Progenitor cell of endocrine pancreas (in vitro differentiated cells): ENCODE data around the gene GFM1. TPM values are rescaled to one million over a fixed set of nuclear protein-coding genes. Genes with fewer than 3 reads are reported as not detected.
A peak's percentile ranks its signal among the peaks of the same experiment; 100 is the strongest.

Experiments used
- DNase-seq: peaks from one replicate; pipeline ENCODE4 v3.0.0; 2021; ENCODE audit warnings: low spot score; ENCODE audit not compliant: unreplicated experiment
- H3K27ac Mint-ChIP-seq: 2 replicates; pipeline ENCODE4 v1.8.0; 2021; ENCODE audit warnings: mild to moderate bottlenecking, moderate library complexity, mixed read lengths
- H3K27me3 Mint-ChIP-seq: 2 replicates; pipeline ENCODE4 v1.8.0; 2021; ENCODE audit warnings: mixed read lengths
- H3K36me3 Mint-ChIP-seq: 2 replicates; pipeline ENCODE4 v1.8.0; 2022; ENCODE audit warnings: mixed read lengths; ENCODE audit not compliant: insufficient read depth
- H3K4me1 Mint-ChIP-seq: 2 replicates; pipeline ENCODE4 v1.8.0; 2021; ENCODE audit warnings: low read depth, mixed read lengths
- H3K4me3 Mint-ChIP-seq: 2 replicates; pipeline ENCODE4 v1.8.0; 2021; ENCODE audit warnings: low read depth, mild to moderate bottlenecking, moderate library complexity, mixed read lengths
- H3K9me3 Mint-ChIP-seq: 2 replicates; pipeline ENCODE4 v1.8.0; 2021; ENCODE audit warnings: low read depth, mixed read lengths
- total RNA-seq: library from RNA; stranded (reverse); gene quantifications from 2 replicates; pipeline ENCODE4 v1.2.1, GENCODE V29; 2021
- TF ChIP-seq, protein P1 (sequence below): fragments of 200-600 bp; sonication (generic); IDR thresholded peaks from one replicate; pipeline ENCODE4 v1.5.0; 2021; ENCODE audit warnings: antibody characterized with exemption, mild to moderate bottlenecking; ENCODE audit not compliant: unreplicated experiment

GFM1 gene
- total RNA-seq, 1 donor from 2014 or later: 33.2 TPM

DNA sequence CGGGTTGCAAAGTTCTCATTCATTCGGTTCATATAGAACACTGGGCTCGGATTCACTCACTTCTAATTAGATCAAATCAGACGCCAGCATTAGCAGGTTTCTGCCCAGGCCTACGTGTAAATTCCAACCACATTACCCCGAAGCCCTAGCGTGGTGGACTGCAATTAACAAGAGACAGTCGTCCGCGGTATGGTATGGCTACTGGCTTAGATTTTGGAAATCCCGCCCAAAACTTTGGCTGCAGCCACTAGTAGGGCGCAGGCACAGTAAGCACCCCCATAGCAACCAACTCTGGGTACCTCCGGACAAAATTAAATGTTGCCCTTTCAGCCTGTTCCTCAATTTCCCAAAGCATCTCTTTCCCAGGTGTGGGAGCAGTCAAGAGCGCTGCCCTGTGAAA, 87.2 kb downstream of the GFM1 start:
- DNase-seq: no peak
- H3K36me3 Mint-ChIP-seq: peaks cover 7% of the 10 kb centered on the region
- H3K4me1 Mint-ChIP-seq: peaks cover 3% of the 10 kb centered on the region
- H3K9me3 Mint-ChIP-seq: peaks cover 7% of the 10 kb centered on the region
- TF ChIP-seq, protein P1, sequence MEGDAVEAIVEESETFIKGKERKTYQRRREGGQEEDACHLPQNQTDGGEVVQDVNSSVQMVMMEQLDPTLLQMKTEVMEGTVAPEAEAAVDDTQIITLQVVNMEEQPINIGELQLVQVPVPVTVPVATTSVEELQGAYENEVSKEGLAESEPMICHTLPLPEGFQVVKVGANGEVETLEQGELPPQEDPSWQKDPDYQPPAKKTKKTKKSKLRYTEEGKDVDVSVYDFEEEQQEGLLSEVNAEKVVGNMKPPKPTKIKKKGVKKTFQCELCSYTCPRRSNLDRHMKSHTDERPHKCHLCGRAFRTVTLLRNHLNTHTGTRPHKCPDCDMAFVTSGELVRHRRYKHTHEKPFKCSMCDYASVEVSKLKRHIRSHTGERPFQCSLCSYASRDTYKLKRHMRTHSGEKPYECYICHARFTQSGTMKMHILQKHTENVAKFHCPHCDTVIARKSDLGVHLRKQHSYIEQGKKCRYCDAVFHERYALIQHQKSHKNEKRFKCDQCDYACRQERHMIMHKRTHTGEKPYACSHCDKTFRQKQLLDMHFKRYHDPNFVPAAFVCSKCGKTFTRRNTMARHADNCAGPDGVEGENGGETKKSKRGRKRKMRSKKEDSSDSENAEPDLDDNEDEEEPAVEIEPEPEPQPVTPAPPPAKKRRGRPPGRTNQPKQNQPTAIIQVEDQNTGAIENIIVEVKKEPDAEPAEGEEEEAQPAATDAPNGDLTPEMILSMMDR: no peak
- H3K27me3 Mint-ChIP-seq: no peaks in the 10 kb centered on the region
- H3K27ac Mint-ChIP-seq: peak overlapping the region; percentile 59
- H3K4me3 Mint-ChIP-seq: peak overlapping the region; percentile 71

DNA sequence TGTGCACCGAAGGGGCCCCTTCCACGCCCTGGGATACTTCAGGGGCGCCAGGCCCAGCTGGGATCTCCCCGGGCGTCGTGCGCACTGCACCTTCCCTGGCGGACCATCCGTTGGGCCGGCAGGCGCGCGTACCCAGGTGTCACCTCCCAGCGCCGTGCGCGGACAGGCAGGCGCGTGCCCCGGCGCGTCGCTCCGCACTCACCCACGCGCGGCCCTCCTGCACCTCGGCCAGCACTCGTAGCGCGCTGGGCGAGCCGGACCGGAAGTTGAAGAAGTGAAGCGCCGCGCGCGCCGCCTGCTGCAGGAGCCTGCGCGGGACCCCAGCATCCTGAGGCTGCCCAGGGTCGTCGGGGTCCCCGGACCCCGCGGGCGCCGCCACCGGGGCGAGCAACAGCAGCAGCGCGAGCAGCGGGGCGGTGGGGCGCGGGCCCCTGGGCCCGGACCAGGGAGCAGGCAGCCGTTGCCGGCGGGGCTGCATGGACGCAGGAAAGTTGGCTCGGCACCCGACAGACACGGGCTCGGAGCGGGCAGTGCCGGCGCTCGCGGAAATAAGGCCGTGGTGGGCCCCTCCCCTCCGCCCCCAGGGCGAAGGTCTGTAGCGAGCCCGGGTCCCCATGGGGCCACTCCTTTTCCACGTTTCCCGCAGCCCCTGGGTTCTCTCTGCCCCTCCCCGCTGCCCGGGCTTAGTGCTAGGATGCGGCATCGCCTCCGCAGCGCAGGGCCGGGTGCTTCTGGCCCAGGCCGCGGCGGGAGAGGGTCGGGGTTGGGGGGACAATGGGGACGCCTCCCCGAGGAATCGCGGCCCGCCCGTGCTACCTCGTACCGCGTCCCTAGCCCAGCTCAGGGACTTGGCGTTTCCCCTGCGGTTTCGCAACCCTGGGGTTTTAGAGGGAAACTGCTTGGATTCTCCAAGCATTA, 87.9 kb downstream of the GFM1 start, which contains the start of gene RARRES1:
Gene RARRES1 (minus strand): TSS at position 520 of the 918 bp plus-strand sequence. CDS start 42 bp downstream, at position 478.
- H3K27ac Mint-ChIP-seq: peak within 1 kb of the TSS; percentile 59
- TF ChIP-seq, protein P1: peak; percentile 21

DNA sequence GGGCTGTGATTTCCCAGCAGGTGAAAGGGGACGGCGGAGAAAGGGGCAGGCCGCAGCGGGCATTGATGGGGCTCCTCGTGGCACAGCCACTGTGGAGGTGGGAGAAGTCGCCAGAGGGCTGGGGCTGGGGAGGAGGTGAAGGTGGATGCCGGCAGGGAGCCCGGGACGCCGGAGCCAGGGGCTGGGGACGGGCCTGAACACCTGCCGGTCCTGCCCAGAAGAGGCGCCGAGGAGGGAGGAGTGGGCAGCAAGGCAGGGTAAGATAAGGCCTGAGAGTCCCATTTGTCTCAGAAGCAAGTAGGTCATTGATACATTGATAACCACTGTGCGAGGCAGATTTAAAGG, 88.5 kb downstream of the GFM1 start:
- Mint-ChIP-seq H3K9me3 (peaks cover 7% of the 10 kb centered on the region), H3K27ac (peak overlapping the region; percentile 49), H3K4me1 (peaks cover 3% of the 10 kb centered on the region), H3K4me3 (peak overlapping the region; percentile 68), H3K27me3 (no peaks in the 10 kb centered on the region), H3K36me3 (peaks cover 8% of the 10 kb centered on the region)
- TF ChIP-seq, protein P1: no peak
- DNase-seq: no peak

More for the DNA sequence above, 87.9 kb downstream of the GFM1 start, which contains the start of gene RARRES1:
- peaks cover 7% of the 10 kb centered on the region for H3K9me3 Mint-ChIP-seq
- H3K4me3 Mint-ChIP-seq: peak within 1 kb of the TSS; percentile 71
- peaks cover 7% of the 10 kb centered on the region for H3K36me3 Mint-ChIP-seq
- no peaks in the 10 kb centered on the region for H3K27me3 Mint-ChIP-seq
- DNase-seq: peak; percentile 51
- H3K4me1 Mint-ChIP-seq: peaks cover 3% of the 10 kb centered on the region

DNA sequence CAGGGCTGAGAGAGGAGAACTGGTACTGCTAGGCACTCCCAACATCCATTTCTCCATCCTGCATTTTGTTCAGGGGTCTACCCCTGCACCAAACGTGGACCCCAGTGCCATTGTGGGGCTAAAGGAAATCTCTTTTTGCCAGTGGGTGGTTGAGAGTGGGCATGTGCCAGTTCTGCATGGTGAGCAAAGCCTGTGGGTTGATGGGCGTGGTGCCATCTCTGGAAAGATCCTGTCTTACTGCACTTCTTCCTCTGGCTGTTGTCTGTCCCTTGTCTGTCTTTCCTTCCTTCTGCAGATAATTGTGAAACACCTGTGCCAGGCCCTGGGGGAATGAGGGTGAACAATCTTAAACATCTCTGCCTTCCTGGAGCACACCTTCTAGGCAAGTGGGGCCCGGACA, 89.3 kb downstream of the GFM1 start:
- Mint-ChIP-seq H3K4me1 (peaks cover 3% of the 10 kb centered on the region), H3K9me3 (peaks cover 7% of the 10 kb centered on the region), H3K27me3 (no peaks in the 10 kb centered on the region), H3K36me3 (peaks cover 9% of the 10 kb centered on the region), H3K4me3 (peak overlapping the region; percentile 22), H3K27ac (no peak overlapping the region)
- TF ChIP-seq, protein P1: no peak
- no peak for DNase-seq

DNA sequence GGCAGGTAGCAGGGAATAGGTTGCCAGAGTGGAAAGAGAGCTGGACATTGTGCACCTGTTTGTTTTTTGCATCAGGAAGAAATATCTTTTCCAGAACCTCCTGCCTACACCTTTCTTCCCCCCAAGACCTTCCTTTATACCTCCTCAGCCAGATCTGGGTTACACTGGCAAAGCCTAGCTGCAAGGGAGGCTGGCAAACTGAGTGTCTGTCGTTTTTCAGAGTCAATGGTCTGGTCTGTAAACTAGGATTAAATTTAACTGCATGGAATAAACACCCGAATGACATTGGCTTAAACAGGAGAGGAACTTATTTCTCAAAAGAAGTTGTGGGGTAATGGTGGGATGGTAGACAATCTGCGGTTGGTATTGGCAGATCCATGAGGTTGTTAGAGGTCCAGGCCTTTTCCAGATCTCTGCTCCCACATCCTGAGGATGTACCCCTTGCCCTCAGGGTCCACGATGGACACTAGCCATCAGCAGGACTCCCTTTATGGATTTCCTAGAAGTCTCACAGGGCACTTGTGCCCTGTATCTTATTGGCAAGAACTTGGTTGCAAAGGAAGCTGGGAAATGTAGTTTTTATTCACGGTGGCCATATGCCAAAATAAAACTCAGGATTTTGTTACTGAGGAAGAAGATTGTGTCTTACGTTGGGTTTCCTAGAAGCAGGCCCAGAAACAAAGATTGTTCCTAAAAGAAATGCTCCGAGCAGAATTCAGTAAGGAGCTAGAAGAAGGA, 91.1 kb downstream of the GFM1 start:
- H3K36me3 Mint-ChIP-seq: peaks cover 9% of the 10 kb centered on the region
- H3K27me3 Mint-ChIP-seq: no peaks in the 10 kb centered on the region
- H3K9me3 Mint-ChIP-seq: peaks cover 7% of the 10 kb centered on the region
- peaks cover 3% of the 10 kb centered on the region for H3K4me1 Mint-ChIP-seq
- no peak overlapping the region for H3K27ac Mint-ChIP-seq
- no peak for DNase-seq
- TF ChIP-seq, protein P1: no peak
- H3K4me3 Mint-ChIP-seq: no peak overlapping the region
